Left ventricle myocardium superior (tissue), 1 donor: Measurements from ENCODE around the gene KCTD2. TPM values are rescaled to one million over a fixed set of nuclear protein-coding genes. Genes with fewer than 3 reads are reported as not detected.
"Not testable (repeated sequence)": the region's sequence is repeated elsewhere in the genome, so short reads cannot be mapped to it uniquely, and the experiment has no call there.

Experiments
- ATAC-seq: fragments of 200-7000 bp; cut with Tn5 transposase; one replicate; pipeline ENCODE4 v1.9.1; 2020; ENCODE audit warnings: mild to moderate bottlenecking, moderate library complexity
- DNase-seq: peaks from one replicate; pipeline ENCODE4 v3.0.0-alpha.2; 2020
- intact Hi-C: fragments of 100-400 bp; cut with micrococcal nuclease; formaldehyde crosslinking; loops from one replicate; pipeline ENCODE4 v1.11.0; 2022
- total RNA-seq: library from RNA; stranded (reverse); fragmentation: NEBNext Ultra II Directional; extraction: Animal tissue kit (Norgen Biotek cat#: 25700); gene quantifications from one replicate; pipeline ENCODE4 v1.2.1, GENCODE V29; 2021
- donor health status: DM: no; HTN: yes; CAD: no; lungs with severe emphysema.

KCTD2 gene
- total RNA-seq, 1 donor from 2014 or later: 24.1 TPM

GRCh38 chr17:75013092-75013559 is 33.9 kb upstream of the KCTD2 start:
- DNase-seq: no peak
- ATAC-seq: no peak
- intact Hi-C loops: no loop called here

- ATAC-seq (no peak), DNase-seq (no peak)
- intact Hi-C loops: no loop called here
Measured at GRCh38 chr17:75019146-75019545, 27.9 kb upstream of the KCTD2 start.

GRCh38 chr17:75019710-75020109 is 27.3 kb upstream of the KCTD2 start:
- DNase-seq: no peak
- intact Hi-C loops: no loop called here
- no peak for ATAC-seq

GRCh38 chr17:75020331-75021110 is 26.5 kb upstream of the KCTD2 start:
- ATAC-seq: no peak
- intact Hi-C loops: no loop called here
- DNase-seq: no peak

- DNase-seq: no peak
- ATAC-seq: no peak
- intact Hi-C loops: no loop called here
Measured at GRCh38 chr17:75024686-75025397, 22.2 kb upstream of the KCTD2 start.

- intact Hi-C loops, ATAC-seq, DNase-seq: not testable (repeated sequence)
Measured at GRCh38 chr17:75025398-75025734, 21.7 kb upstream of the KCTD2 start.

- intact Hi-C loops, DNase-seq, ATAC-seq: not testable (repeated sequence)
Measured at GRCh38 chr17:75026650-75027049, 20.4 kb upstream of the KCTD2 start.

- ATAC-seq (no peak), DNase-seq (no peak)
- intact Hi-C loops: no loop called here
Measured at GRCh38 chr17:75030161-75030560, 16.9 kb upstream of the KCTD2 start.

- ATAC-seq: peak; percentile 25
- DNase-seq: peak; percentile 71
- intact Hi-C loops: no loop called here
Measured at GRCh38 chr17:75031972-75032719, 14.9 kb upstream of the KCTD2 start.

- intact Hi-C loops: no loop called here
- ATAC-seq: no peak
- DNase-seq: no peak
Measured at GRCh38 chr17:75032720-75033280, 14.2 kb upstream of the KCTD2 start.

- DNase-seq (peak; percentile 92), ATAC-seq (peak; percentile 75)
- intact Hi-C loops: no loop called here
Measured at GRCh38 chr17:75033346-75034235, 13.4 kb upstream of the KCTD2 start.

GRCh38 chr17:75034236-75034908 is 12.7 kb upstream of the KCTD2 start:
- intact Hi-C loops: no loop called here
- peak; percentile 77 for ATAC-seq
- DNase-seq: peak; percentile 88

GRCh38 chr17:75036643-75037268 is 10.3 kb upstream of the KCTD2 start:
- DNase-seq (peak; percentile 89), ATAC-seq (peak; percentile 37)
- intact Hi-C loops: no loop called here

GRCh38 chr17:75039238-75039637 is 7.8 kb upstream of the KCTD2 start:
- no peak for ATAC-seq
- intact Hi-C loops: no loop called here
- DNase-seq: no peak

- ATAC-seq (no peak), DNase-seq (no peak)
- intact Hi-C loops: no loop called here
Measured at GRCh38 chr17:75041656-75042280, 5.3 kb upstream of the KCTD2 start.

GRCh38 chr17:75043789-75044188 is 3.2 kb upstream of the KCTD2 start:
- ATAC-seq, intact Hi-C loops, DNase-seq: not testable (repeated sequence)

GRCh38 chr17:75044716-75045115 is 2.3 kb upstream of the KCTD2 start:
- intact Hi-C loops: no loop called here
- no peak for ATAC-seq

More at GRCh38 chr17:75044716-75045115, 2.3 kb upstream of the KCTD2 start:
- no peak for DNase-seq
